HCT116 (cell line): ENCODE results near the gene CENPP. TPM values are rescaled to one million over a fixed set of nuclear protein-coding genes. Genes with fewer than 3 reads are reported as not detected.

Experiments used
- ATAC-seq: fragments of 200-7000 bp; cut with Tn5 transposase; 2 replicates; pipeline ENCODE4 v1.9.1; 2020; ENCODE audit warnings: mild to moderate bottlenecking, moderate library complexity
- BruUV-seq: library from RNA; stranded (reverse); fragments of 400-500 nt; replicated peaks from 2 replicates; lab custom pipeline; 2021; lab: Mats Ljungman, UMichigan
- CTCF ChIA-PET: fragments of 300-600 bp; sonication (Branson Sonifier 250); formaldehyde crosslinking; loops from one replicate; lab custom pipeline; 2021; ENCODE audit warnings: antibody characterized with exemption; lab: Charles Lee
- POLR2A ChIA-PET: fragments of 300-600, 350-600 bp; sonication (Branson Sonifier 250); formaldehyde crosslinking; loops from one replicate; lab custom pipeline; 2021; ENCODE audit warnings: antibody characterized with exemption; lab: Charles Lee
- RAD21 ChIA-PET, 2 experiments: fragments of 300-600 bp; sonication (Branson Sonifier 250); formaldehyde crosslinking; loops; one replicate each; lab custom pipeline; 2023; ENCODE audit warnings: low total read pairs in 2 of 2; ENCODE audit not compliant: uncharacterized antibody in 2 of 2, unreplicated experiment in 2 of 2, low non-redundant PET in 1 of 2; lab: Charles Lee
- DNase-seq: peaks from one replicate; pipeline ENCODE4 v3.0.0-alpha.2; 2010; ENCODE audit warnings: low read depth, low spot score
- H2AFZ ChIP-seq: fragments of 200-600 bp; shearing (Covaris generic), sonication (generic); 2 replicates; pipeline ENCODE4 v1.6.1; 2017; ENCODE audit warnings: low read depth, mixed run types, mixed read lengths, antibody characterized with exemption, low read length; ENCODE audit not compliant: poor library complexity, severe bottlenecking
- H3K27ac ChIP-seq: 2 replicates; pipeline ENCODE4 v1.5.1; 2012; ENCODE audit warnings: low read depth, low read length
- H3K27me3 ChIP-seq: fragments of 200-600 bp; sonication (generic); 2 replicates; pipeline ENCODE4 v1.6.1; 2016; ENCODE audit warnings: mixed run types, low read length, mixed read lengths; ENCODE audit not compliant: insufficient read depth
- H3K36me3 ChIP-seq, 2 experiments: fragments of 200-500 bp in 1 of 2; fragments of 200-600 bp in 1 of 2; sonication (Bioruptor generic) in 1 of 2; sonication (generic) in 1 of 2; 2 replicates each; pipeline versions ENCODE4 v1.5.1 to v1.6.1; 2014 to 2016; ENCODE audit warnings: low read length in 2 of 2, inconsistent platforms in 1 of 2, mixed read lengths in 1 of 2, mixed run types in 1 of 2; ENCODE audit not compliant: insufficient read depth in 2 of 2, control insufficient read depth in 1 of 2
- H3K4me1 ChIP-seq, 2 experiments: fragments of 200-600 bp in 1 of 2; sonication (generic) in 1 of 2; 2 replicates each; pipeline versions ENCODE4 v1.5.1 to v1.6.1; 2012 to 2017; ENCODE audit warnings: low read length in 2 of 2, inconsistent platforms in 1 of 2, mild to moderate bottlenecking in 1 of 2, mixed read lengths in 1 of 2, mixed run types in 1 of 2, moderate library complexity in 1 of 2; ENCODE audit not compliant: insufficient read depth in 2 of 2, control insufficient read depth in 1 of 2
- H3K4me2 ChIP-seq: fragments of 200-600 bp; sonication (generic); 2 replicates; pipeline ENCODE4 v1.6.1; 2017; ENCODE audit warnings: mixed run types, low read length, mixed read lengths
- H3K4me3 ChIP-seq, 2 experiments: fragments of 200-600 bp in 1 of 2; sonication (generic) in 1 of 2; replicated peaks in 1 of 2; 2 replicates each; pipeline ENCODE4 v1.5.1; 2011 to 2016; ENCODE audit warnings: low read length in 2 of 2, control low read depth in 1 of 2, low read depth in 1 of 2, mild to moderate bottlenecking in 1 of 2, mixed read lengths in 1 of 2, mixed run types in 1 of 2
- H3K79me2 ChIP-seq: fragments of 200-600 bp; sonication (generic); 2 replicates; pipeline ENCODE4 v1.6.1; 2017; ENCODE audit warnings: mild to moderate bottlenecking, mixed run types, low read length, moderate library complexity, mixed read lengths; ENCODE audit not compliant: insufficient read depth
- H3K9ac ChIP-seq: fragments of 200-600 bp; sonication (generic); 2 replicates; pipeline ENCODE4 v1.6.1; 2016; ENCODE audit warnings: low read length, mixed read lengths
- H3K9me2 ChIP-seq: fragments of 200-600 bp; sonication (generic), shearing (Covaris generic); 2 replicates; pipeline ENCODE4 v1.6.1; 2017; ENCODE audit warnings: mixed run types, mild to moderate bottlenecking, moderate library complexity; ENCODE audit not compliant: insufficient read depth
- H3K9me3 ChIP-seq, 2 experiments: fragments of 200-500 bp in 1 of 2; fragments of 200-600 bp in 1 of 2; sonication (Bioruptor generic) in 1 of 2; sonication (generic) in 1 of 2; 2 replicates each; pipeline ENCODE4 v1.6.1; 2014 to 2017; ENCODE audit warnings: low read length in 2 of 2, mixed read lengths in 2 of 2, inconsistent platforms in 1 of 2, low read depth in 1 of 2, mild to moderate bottlenecking in 1 of 2, mixed run types in 1 of 2, moderate library complexity in 1 of 2; ENCODE audit not compliant: control insufficient read depth in 1 of 2, insufficient read depth in 1 of 2
- H4K20me1 ChIP-seq: fragments of 200-600 bp; sonication (generic), shearing (Covaris generic); 2 replicates; pipeline ENCODE4 v1.6.1; 2017; ENCODE audit warnings: mixed run types, mild to moderate bottlenecking, moderate library complexity; ENCODE audit not compliant: insufficient read depth
- ATF3 ChIP-seq: IDR thresholded peaks from 2 replicates; pipeline ENCODE4 v1.6.1; 2012
- CTCF ChIP-seq, 3 experiments: fragments of 200-600 bp in 1 of 3; sonication (generic) in 1 of 3; IDR thresholded peaks in 2 of 3; conservative IDR thresholded peaks in 1 of 3; 2 replicates each; pipeline ENCODE4 v1.5.1; 2012 to 2017; ENCODE audit warnings: low read depth in 2 of 3, low read length in 2 of 3, antibody characterized with exemption in 1 of 3, borderline replicate concordance in 1 of 3, control low read depth in 1 of 3, mild to moderate bottlenecking in 1 of 3, mixed read lengths in 1 of 3, mixed run types in 1 of 3, moderate library complexity in 1 of 3; ENCODE audit not compliant: insufficient read depth in 1 of 3
- ELF1 ChIP-seq: IDR thresholded peaks from 2 replicates; pipeline ENCODE4 v1.6.1; 2012; ENCODE audit warnings: low read depth, borderline replicate concordance
- EZH2 ChIP-seq: fragments of 200-600 bp; sonication (generic); IDR thresholded peaks from 2 replicates; pipeline ENCODE4 v1.6.1; 2017; ENCODE audit warnings: antibody characterized with exemption, mixed run types
- EZH2phosphoT487 ChIP-seq: fragments of 200-600 bp; IDR thresholded peaks from 2 replicates; pipeline ENCODE4 v1.6.1; 2018; ENCODE audit warnings: antibody characterized with exemption, borderline replicate concordance
- JUND ChIP-seq: IDR thresholded peaks from 2 replicates; pipeline ENCODE4 v1.6.1; 2012
- MAX ChIP-seq: IDR thresholded peaks from 2 replicates; pipeline ENCODE4 v1.6.1; 2012
- POLR2AphosphoS5 ChIP-seq: IDR thresholded peaks from 2 replicates; pipeline ENCODE4 v1.6.1; 2011; ENCODE audit warnings: mild to moderate bottlenecking, low read depth, low read length, moderate library complexity
- YY1 ChIP-seq: IDR thresholded peaks from 2 replicates; pipeline ENCODE4 v1.6.1; 2011; ENCODE audit warnings: low read length, low read depth, moderate library complexity, mild to moderate bottlenecking; ENCODE audit not compliant: insufficient replicate concordance; ENCODE audit errors: extremely low read depth
- ZBTB33 ChIP-seq: IDR thresholded peaks from 2 replicates; pipeline ENCODE4 v1.6.1; 2011; ENCODE audit warnings: mild to moderate bottlenecking, low read length, moderate library complexity; ENCODE audit not compliant: insufficient replicate concordance; ENCODE audit errors: extremely low read depth
- ZNF274 ChIP-seq: fragments of 200-500 bp; sonication (Bioruptor generic); IDR thresholded peaks from 2 replicates; pipeline ENCODE4 v1.6.1; 2014; ENCODE audit warnings: mild to moderate bottlenecking, low read depth, low read length, inconsistent platforms
- intact Hi-C: fragments of 100-400 bp; cut with micrococcal nuclease; formaldehyde crosslinking; loops from 2 replicates; pipeline ENCODE4 v1.10.0; 2022
- total RNA-seq: library from RNA; stranded (reverse); gene quantifications from one replicate; pipeline ENCODE4 v1.2.1, GENCODE V29; 2021; ENCODE audit not compliant: unreplicated experiment

The CENPP gene
- total RNA-seq, 1 experiment from 2014 or later: 7.0 TPM

GRCh38 chr9:92341578-92341977 lies 15.8 kb downstream of the CENPP start:
- ChIA-PET RAD21 (no interaction called here), POLR2A (no interaction called here), CTCF (no interaction called here)
- DNase-seq (no peak), ATAC-seq (no peak)
- intact Hi-C loops: no loop called here
- H3K4me1 ChIP-seq: no peaks in the 10 kb centered on the region
- TF ChIP-seq ELF1 (no peak), EZH2 (no peak), POLR2AphosphoS5 (no peak), ATF3 (no peak), JUND (no peak)
- H3K9me2 ChIP-seq: no peaks in the 10 kb centered on the region
- no TSS peak for BruUV-seq
- no peak overlapping the region for H3K4me2 ChIP-seq
- H3K4me3 ChIP-seq: no peak overlapping the region
- no peak overlapping the region for H3K9ac ChIP-seq
- no peak overlapping the region for H3K27ac ChIP-seq
- H3K9me3 ChIP-seq: peaks cover 0 to 9% of the 10 kb centered on the region in 2 experiments; a peak in 1 of 4 replicates
- no peaks in the 10 kb centered on the region for H4K20me1 ChIP-seq
- no peaks in the 10 kb centered on the region for H3K27me3 ChIP-seq
- H3K36me3 ChIP-seq: peaks cover 0 to 19% of the 10 kb centered on the region in 2 experiments; a peak in 2 of 4 replicates
- no peak overlapping the region for H2AFZ ChIP-seq
- H3K79me2 ChIP-seq: no peaks in the 10 kb centered on the region

- Histone ChIP-seq H3K4me3 (no peak overlapping the region), H3K9me2 (no peaks in the 10 kb centered on the region), H3K4me1 (no peaks in the 10 kb centered on the region), H3K4me2 (no peak overlapping the region), H3K27ac (no peak overlapping the region), H3K27me3 (no peaks in the 10 kb centered on the region), H3K36me3 (peaks cover 0 to 19% of the 10 kb centered on the region in 2 experiments; a peak in 2 of 4 replicates), H3K79me2 (no peaks in the 10 kb centered on the region), H3K9ac (no peak overlapping the region), H2AFZ (no peak overlapping the region), H4K20me1 (no peaks in the 10 kb centered on the region), H3K9me3 (peaks cover 0 to 9% of the 10 kb centered on the region in 2 experiments; a peak in 1 of 4 replicates)
- no peak for DNase-seq
- ChIA-PET CTCF (interaction anchor here (0.8 kb wide), 1 partner anchor 96 kb away, joined by 4 read pairs; no protein-coding TSS in a partner anchor), POLR2A (no interaction called here), RAD21 (no interaction called here)
- BruUV-seq: no TSS peak
- TF ChIP-seq ZNF274 (no peak), MAX (no peak), ZBTB33 (no peak), CTCF (IDR thresholded peaks at IDR 0.05 in 2 of 3, conservative IDR thresholded peaks at IDR 0.05 in 1 of 3; ENCODE audit: borderline replicate concordance in 1 of 3, insufficient read depth in 1 of 3, low read depth in 2 of 3, low read length in 2 of 3) (peak in 1 of 3 experiments; percentile 16; a peak in 1 of 6 replicates), YY1 (no peak), EZH2phosphoT487 (no peak)
- ATAC-seq: no peak
- intact Hi-C loops: no loop called here
These were observed 17.2 kb downstream of the CENPP start for GRCh38 chr9:92342825-92343488.
